Measurements from ENCODE around the gene MRTFA.
"Not testable (repeated sequence)": the region's sequence is repeated elsewhere in the genome, so short reads cannot be mapped to it uniquely, and the experiment has no call there.

DNA sequence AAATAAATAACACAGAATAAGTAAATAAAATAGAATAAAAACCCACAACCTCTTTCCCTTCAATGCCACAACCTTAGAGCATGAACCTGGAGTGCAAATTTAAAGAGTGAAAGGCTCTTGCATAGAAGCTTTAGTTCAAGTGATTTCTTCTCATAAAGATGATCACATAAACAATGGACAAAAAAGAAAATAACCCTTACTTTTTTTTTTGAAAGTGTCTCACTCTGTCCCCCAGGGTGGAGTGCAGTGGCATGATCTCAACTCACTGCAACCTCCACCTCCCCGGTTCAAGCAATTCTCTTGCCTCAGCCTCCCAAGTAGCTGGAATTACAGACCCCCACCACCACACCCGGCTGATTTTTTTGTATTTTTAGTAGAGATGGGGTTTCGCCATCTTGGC is 10.7 kb downstream of the MRTFA start:
- TF ChIP-seq CTCF, POLR2A (IDR thresholded peaks at IDR 0.05): not testable (repeated sequence)

Measured in lower leg skin (tissue), 3 donors.